Forelimb muscle (tissue), 1 donor: Measurements from ENCODE around the gene PIF1. TPM values are rescaled to one million over a fixed set of nuclear protein-coding genes. Genes with fewer than 3 reads are reported as not detected.

Source experiments
- DNase-seq: peaks from one replicate; pipeline ENCODE4 v3.0.0-alpha.2; 2013; ENCODE audit warnings: low read depth
- polyA plus RNA-seq: library from polyadenylated mRNA; unstranded; fragments of 120-200 nt; gene quantifications from one replicate; pipeline ENCODE4 v1.2.1, GENCODE V29; 2013; ENCODE audit not compliant: insufficient read length

The PIF1 gene
- polyA plus RNA-seq, 1 donor = 8.0 TPM

GRCh38 chr15:64774629-64775493 lies 50.6 kb downstream of the PIF1 start:
- no peak for DNase-seq

DNA sequence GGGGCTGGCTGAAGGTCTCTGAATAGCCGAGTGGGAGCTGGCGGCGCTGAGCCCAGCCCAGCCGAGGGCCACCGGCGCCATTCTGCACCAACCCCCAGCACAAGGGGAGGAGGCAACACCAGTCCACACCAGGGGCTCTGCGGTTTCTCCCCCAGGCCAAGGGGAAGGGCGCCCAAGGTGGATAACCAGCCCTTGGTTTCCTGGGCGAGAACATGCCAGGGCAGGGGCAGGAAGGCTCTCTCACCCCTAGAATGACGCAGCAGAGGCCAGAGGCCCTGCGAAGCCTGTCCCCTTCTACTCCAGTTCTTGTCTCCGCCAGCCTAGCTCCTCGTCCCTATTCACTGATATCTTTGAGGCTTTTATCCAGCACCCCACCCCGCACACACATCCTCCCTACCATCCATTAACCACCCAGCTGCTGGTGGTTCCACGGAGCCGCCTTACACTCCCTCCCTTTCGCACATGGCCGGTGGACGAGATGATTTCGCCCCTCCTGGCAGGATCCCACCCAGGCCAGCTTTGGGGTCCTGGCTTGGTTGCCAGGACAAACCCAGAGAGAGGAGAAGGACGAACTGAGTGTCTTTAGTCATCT lies 51.3 kb downstream of the PIF1 start:
- no peak for DNase-seq

- DNase-seq = no peak
Measured at GRCh38 chr15:64773606-64774005, 51.8 kb downstream of the PIF1 start.

- no peak for DNase-seq
Measured at GRCh38 chr15:64772964-64773363, 52.5 kb downstream of the PIF1 start.

DNA sequence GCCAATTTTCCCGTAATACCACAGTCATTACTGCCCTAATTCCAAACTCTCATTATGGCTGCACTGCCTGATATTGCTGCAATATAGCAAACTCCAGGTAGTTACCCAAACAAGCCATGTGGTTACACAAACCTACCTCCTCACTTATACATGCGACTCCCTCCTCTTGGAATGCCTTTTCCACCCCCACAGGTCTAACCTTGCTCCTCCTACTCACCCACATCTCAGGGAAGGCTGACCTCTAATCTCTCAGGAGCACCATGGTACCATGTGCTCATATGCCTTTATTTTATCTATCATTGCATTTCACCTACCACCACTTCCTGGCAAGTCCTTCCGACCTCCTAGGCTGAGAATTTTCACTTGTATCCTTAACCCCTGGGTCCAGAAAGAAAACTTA lies 53.0 kb downstream of the PIF1 start:
- DNase-seq = no peak

- no peak for DNase-seq
Measured at GRCh38 chr15:64770626-64771025, 54.8 kb downstream of the PIF1 start.

GRCh38 chr15:64767203-64767602 lies 58.2 kb downstream of the PIF1 start:
- DNase-seq = no peak

GRCh38 chr15:64766058-64766457 lies 59.4 kb downstream of the PIF1 start:
- no peak for DNase-seq

Other genes starting within 250 kb of the PIF1 start
- 4.1 TPM for gene RBPMS2, start 50.1 kb downstream of the PIF1 start, polyA plus RNA-seq
- gene PLEKHO2, start 16.3 kb upstream of the PIF1 start, polyA plus RNA-seq = 13.1 TPM
- 6.1 TPM for gene ANKDD1A, start 86.3 kb upstream of the PIF1 start, polyA plus RNA-seq
- 84.3 TPM for gene SPG21, start 164.3 kb upstream of the PIF1 start, polyA plus RNA-seq
- 8.5 TPM for gene MTFMT, start 204.0 kb upstream of the PIF1 start, polyA plus RNA-seq
- 1.3 TPM for gene SLC51B, start 219.7 kb upstream of the PIF1 start, polyA plus RNA-seq
- 12.7 TPM for gene RASL12, start 242.3 kb upstream of the PIF1 start, polyA plus RNA-seq